K562 (cell line): ENCODE measurements around the gene OSBPL7.

Experiments
- TCF7 ChIP-seq: sonication (generic); IDR thresholded peaks from 2 replicates; pipeline ENCODE4 v1.6.1; 2016; ENCODE audit warnings: antibody characterized with exemption, borderline replicate concordance
- ZNF507 ChIP-seq: conservative IDR thresholded peaks from 2 replicates; pipeline ENCODE4 v1.6.1; 2017; ENCODE audit warnings: missing genetic modification characterization, missing compliant biosample characterization
- TF ChIP-seq, protein P1 (sequence below), 3 experiments: IDR thresholded peaks in 2 of 3; conservative IDR thresholded peaks in 1 of 3; 2 replicates each; pipeline ENCODE4 v1.5.1; 2011 to 2012; ENCODE audit warnings: low read length in 3 of 3, mild to moderate bottlenecking in 3 of 3, control low read depth in 2 of 3, improper control_type of control experiment in 1 of 3, inconsistent platforms in 1 of 3, low read depth in 1 of 3, mixed read lengths in 1 of 3, moderate library complexity in 1 of 3; ENCODE audit not compliant: insufficient read depth in 2 of 3
- TF ChIP-seq, protein P2 (sequence below): fragments of 450-650 bp; IDR thresholded peaks from 2 replicates; pipeline ENCODE4 v1.6.1; 2018; ENCODE audit not compliant: partially characterized antibody
- TF ChIP-seq, protein P3 (sequence below): sonication (generic); formaldehyde crosslinking; IDR thresholded peaks from 2 replicates; pipeline ENCODE4 v1.8.1; 2023; ENCODE audit warnings: mild to moderate bottlenecking, missing genetic modification reagents

DNA sequence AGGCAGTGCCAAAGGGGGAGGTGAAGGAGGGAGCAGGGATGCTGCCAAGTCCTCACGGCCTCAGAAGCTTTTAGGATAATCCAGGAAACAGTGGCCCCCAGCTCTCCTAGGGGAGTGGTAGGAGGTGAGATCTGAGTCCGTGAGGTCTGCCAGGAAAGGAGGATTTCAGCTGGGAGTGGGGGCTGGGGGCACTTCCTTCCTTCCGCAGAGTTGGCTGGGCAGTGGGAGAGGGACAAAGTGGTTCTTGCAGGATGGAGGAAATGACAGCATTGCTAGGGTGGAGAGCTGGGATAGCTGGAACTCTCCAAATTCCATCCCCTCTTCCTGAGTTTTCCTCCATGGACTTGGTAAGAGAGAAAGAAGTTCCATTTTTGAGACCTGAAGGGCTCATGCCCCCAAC, 34.1 kb upstream of the OSBPL7 start:
- TF ChIP-seq, protein P1, sequence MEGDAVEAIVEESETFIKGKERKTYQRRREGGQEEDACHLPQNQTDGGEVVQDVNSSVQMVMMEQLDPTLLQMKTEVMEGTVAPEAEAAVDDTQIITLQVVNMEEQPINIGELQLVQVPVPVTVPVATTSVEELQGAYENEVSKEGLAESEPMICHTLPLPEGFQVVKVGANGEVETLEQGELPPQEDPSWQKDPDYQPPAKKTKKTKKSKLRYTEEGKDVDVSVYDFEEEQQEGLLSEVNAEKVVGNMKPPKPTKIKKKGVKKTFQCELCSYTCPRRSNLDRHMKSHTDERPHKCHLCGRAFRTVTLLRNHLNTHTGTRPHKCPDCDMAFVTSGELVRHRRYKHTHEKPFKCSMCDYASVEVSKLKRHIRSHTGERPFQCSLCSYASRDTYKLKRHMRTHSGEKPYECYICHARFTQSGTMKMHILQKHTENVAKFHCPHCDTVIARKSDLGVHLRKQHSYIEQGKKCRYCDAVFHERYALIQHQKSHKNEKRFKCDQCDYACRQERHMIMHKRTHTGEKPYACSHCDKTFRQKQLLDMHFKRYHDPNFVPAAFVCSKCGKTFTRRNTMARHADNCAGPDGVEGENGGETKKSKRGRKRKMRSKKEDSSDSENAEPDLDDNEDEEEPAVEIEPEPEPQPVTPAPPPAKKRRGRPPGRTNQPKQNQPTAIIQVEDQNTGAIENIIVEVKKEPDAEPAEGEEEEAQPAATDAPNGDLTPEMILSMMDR (IDR thresholded peaks at IDR 0.05 in 2 of 3, conservative IDR thresholded peaks at IDR 0.05 in 1 of 3; ENCODE audit: insufficient read depth in 2 of 3, low read depth in 1 of 3, low read length in 3 of 3): no peak
- TF ChIP-seq TCF7 (no peak), ZNF507 (no peak)
- TF ChIP-seq, protein P2, sequence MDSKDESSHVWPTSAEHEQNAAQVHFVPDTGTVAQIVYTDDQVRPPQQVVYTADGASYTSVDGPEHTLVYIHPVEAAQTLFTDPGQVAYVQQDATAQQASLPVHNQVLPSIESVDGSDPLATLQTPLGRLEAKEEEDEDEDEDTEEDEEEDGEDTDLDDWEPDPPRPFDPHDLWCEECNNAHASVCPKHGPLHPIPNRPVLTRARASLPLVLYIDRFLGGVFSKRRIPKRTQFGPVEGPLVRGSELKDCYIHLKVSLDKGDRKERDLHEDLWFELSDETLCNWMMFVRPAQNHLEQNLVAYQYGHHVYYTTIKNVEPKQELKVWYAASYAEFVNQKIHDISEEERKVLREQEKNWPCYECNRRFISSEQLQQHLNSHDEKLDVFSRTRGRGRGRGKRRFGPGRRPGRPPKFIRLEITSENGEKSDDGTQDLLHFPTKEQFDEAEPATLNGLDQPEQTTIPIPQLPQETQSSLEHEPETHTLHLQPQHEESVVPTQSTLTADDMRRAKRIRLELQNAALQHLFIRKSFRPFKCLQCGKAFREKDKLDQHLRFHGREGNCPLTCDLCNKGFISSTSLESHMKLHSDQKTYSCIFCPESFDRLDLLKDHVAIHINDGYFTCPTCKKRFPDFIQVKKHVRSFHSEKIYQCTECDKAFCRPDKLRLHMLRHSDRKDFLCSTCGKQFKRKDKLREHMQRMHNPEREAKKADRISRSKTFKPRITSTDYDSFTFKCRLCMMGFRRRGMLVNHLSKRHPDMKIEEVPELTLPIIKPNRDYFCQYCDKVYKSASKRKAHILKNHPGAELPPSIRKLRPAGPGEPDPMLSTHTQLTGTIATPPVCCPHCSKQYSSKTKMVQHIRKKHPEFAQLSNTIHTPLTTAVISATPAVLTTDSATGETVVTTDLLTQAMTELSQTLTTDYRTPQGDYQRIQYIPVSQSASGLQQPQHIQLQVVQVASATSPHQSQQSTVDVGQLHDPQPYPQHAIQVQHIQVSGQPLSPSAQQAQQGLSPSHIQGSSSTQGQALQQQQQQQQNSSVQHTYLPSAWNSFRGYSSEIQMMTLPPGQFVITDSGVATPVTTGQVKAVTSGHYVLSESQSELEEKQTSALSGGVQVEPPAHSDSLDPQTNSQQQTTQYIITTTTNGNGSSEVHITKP: no peak
- TF ChIP-seq, protein P3, sequence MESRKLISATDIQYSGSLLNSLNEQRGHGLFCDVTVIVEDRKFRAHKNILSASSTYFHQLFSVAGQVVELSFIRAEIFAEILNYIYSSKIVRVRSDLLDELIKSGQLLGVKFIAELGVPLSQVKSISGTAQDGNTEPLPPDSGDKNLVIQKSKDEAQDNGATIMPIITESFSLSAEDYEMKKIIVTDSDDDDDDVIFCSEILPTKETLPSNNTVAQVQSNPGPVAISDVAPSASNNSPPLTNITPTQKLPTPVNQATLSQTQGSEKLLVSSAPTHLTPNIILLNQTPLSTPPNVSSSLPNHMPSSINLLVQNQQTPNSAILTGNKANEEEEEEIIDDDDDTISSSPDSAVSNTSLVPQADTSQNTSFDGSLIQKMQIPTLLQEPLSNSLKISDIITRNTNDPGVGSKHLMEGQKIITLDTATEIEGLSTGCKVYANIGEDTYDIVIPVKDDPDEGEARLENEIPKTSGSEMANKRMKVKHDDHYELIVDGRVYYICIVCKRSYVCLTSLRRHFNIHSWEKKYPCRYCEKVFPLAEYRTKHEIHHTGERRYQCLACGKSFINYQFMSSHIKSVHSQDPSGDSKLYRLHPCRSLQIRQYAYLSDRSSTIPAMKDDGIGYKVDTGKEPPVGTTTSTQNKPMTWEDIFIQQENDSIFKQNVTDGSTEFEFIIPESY (CRISPR knock-in tag): no peak
